K562 treated with DMSO at 1 percent for 12 hours (cell line): ENCODE data around the gene XPNPEP3. TPM values are rescaled to one million over a fixed set of nuclear protein-coding genes. Genes with fewer than 3 reads are reported as not detected.

Experiments
- total RNA-seq: library from RNA; unstranded; fragments of 300-600 nt; gene quantifications from 2 replicates; pipeline ENCODE4 v1.2.3, GENCODE V29; 2022; ENCODE audit not compliant: insufficient read depth

XPNPEP3 gene
- total RNA-seq, result 4.7 and 6.8 TPM in 2 replicates

DNA sequence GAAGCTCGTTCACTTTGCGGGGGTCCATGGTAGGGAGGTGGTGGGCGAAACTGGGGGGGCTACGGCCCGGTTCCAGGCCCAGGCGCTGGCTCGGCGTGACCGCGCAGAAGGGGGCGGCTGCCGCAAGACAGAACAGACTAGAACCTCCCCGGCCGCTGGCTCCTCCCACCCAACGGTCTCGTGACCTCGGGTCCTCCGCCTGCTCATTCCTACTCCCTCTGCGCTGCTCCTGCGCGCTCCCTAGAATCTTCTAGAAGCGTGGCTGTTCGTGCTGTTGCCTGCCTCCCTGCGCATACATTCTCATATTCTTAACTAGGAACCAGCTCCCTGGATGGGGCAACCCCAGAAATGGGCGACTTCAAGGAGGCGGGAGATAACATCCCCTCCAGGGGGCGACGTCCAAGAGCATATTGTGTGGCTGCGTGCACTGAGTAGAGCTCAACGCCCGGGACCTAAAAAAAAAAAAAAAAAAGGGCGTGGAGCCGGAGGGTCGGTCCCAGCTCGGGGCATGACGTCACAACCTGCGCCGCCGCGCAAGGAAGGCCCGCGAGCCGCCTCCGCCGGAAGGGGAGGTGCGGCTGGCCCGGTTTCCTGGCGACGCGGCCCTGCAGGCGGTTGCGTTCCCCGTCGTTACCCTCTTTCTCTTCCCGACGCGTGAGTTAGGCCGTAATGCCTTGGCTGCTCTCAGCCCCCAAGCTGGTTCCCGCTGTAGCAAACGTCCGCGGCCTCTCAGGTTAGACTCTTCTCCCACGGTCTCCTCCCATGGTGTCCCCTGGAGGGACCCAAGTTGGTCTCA lies at the start of gene XPNPEP3, which contains the start of gene ST13:
TSS of gene XPNPEP3 (plus strand) at position 636 of the 796 bp plus-strand sequence. CDS start at position 670, 34 bp downstream.
TSS of gene ST13 (minus strand) at position 127 of the 796 bp plus-strand sequence. CDS start at position 28, 99 bp downstream.

DNA sequence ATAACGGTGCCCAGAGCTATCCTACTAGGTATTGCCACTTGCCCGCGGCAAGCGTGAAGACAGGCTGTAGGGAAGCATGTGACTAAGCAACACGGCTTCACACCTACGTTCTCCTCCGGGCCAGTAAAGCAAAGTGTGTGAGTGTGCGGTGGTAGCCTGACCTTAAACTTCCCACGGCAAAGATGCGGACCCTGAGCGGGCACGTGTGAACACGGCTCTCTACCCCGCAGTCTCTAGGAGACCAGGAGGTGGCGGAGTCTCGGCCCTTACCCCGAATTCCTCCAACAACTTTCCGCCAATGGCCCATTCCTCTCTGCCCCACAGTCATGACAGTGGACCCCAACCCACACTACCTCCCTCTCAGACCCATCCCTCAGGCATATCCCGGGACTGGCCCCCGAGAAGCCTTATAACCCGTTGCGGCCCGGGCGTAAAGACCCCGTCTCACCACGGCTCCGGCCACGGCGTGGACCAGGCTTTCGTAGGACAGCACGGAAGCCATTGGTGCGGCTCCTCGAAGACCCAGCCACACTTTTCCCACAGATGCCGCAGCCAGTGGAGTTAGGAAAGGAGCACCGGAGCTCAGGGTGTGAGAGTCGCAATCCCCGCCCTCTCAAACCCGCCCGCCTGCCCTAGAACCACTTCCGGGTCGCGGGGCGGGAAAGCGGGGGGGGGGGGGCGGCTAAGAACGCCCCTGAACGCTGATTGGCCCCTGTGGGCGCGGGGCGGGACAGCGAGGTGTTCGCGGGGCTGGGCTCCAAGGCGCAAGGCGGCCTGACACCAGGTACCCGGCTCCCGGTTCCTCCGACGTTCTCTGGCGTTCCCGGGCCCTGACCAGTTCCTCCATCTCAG lies 38.0 kb upstream of the XPNPEP3 start, which contains the start of gene SLC25A17:
TSS of gene SLC25A17 (minus strand) at position 600 of the 852 bp plus-strand sequence. CDS start at position 502, 98 bp downstream.

DNA sequence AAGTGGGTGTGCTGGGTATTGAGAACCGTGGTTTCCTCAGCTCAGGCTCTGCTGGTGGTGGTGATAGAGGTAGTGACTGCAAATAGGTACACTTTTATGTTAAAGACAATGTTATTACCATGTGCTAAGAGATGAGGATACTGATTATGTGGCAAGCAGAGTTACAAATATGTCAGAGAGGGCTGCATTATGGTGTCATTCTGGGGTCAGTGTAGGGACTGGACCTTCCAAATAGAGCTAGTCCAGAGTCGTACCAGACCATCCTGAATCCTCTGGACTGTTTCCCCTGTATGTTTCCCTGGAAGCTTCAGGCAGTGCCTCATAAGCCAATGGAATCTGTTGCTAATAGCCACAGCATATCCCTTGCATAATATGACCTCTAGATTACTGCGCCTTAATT lies 5.1 kb downstream of the XPNPEP3 start, which contains the start of gene DNAJB7:
TSS of gene DNAJB7 (minus strand) at position 101 of the 400 bp plus-strand sequence. CDS start 119 bp downstream, outside the sequence.

DNA sequence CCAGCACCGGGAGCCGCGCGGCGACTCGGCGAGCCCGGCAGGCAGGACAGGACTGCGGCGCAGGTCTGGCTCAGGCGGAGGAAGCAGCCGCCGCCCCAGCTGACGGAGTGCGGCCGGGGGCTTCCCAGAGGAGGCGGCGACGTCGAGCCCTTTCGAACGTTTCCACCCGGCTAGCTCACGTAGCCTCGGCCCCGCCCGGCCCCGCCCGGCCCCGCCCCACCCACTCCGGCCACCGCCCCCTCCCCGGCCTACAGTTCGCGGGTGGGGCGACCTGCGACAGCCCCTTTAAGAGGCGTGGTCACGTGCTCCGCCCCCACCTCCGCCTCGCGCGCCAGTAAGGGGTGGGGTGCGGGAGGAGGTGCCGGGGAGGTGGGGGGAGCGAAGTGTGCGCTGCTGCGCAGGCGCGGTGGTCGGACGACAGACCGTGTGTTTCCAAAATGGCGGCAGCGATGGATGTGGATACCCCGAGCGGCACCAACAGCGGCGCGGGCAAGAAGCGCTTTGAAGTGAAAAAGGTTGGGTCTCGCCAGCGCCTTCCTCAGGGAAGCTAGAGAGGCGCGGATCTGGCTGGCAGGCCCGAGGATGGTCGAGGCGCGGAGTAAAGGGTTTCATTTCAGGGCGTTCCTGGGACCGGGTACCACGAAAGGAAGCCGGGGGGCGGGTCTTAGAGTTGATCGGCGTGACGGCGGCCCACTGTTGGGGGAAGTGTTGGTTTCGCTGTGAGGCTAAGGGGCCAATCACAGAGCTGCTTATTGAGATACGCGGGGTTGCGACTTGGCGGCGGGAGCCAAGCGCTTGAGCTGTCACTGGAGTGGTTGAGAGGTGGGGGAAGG lies 94.2 kb downstream of the XPNPEP3 start, which contains the start of gene RBX1:
TSS of gene RBX1 (plus strand) at position 417 of the 833 bp plus-strand sequence. CDS start at position 438, 21 bp downstream.

Other genes with a start within 250 kb of the XPNPEP3 start
- gene MRTFA, start 220.4 kb upstream of the XPNPEP3 start, total RNA-seq, result 12.0 and 24.3 TPM in 2 replicates
- gene MCHR1, start 177.7 kb upstream of the XPNPEP3 start, total RNA-seq, result not detected in 2 replicates
- gene SLC25A17, start 37.8 kb upstream of the XPNPEP3 start, total RNA-seq, result 15.0 and 30.9 TPM in 2 replicates
- gene ST13, start 509 bp upstream of the XPNPEP3 start, total RNA-seq, result 166 and 236 TPM in 2 replicates
- not detected in 2 replicates for gene DNAJB7, start 5.0 kb downstream of the XPNPEP3 start, total RNA-seq
- 53.7 and 64.0 TPM in 2 replicates for gene RBX1, start 94.2 kb downstream of the XPNPEP3 start, total RNA-seq
- gene EP300, start 235.4 kb downstream of the XPNPEP3 start, total RNA-seq, result 3.4 and 31.4 TPM in 2 replicates